IPS-18c (cell line): Measurements from ENCODE around the gene ZFP42.

ENCODE experiments used
- H3K4me3 ChIP-seq: 2 replicates; pipeline ENCODE4 v1.7.0; 2013; ENCODE audit warnings: low read depth, mild to moderate bottlenecking, low read length, moderate library complexity; ENCODE audit not compliant: insufficient read depth
- H3K9me3 ChIP-seq: one replicate; pipeline ENCODE4 v1.6.1; 2013; ENCODE audit warnings: mild to moderate bottlenecking, low read length, moderate library complexity; ENCODE audit not compliant: control insufficient read depth, insufficient read depth

The ZFP42 gene

GRCh38 chr4:188053302-188053701, 57.7 kb downstream of the ZFP42 start:
- no peak overlapping the region for H3K4me3 ChIP-seq
- no peaks in the 10 kb centered on the region for H3K9me3 ChIP-seq
